Upper lobe of right lung (tissue), 1 donor: ENCODE measurements around the gene HDLBP. TPM values are rescaled to one million over a fixed set of nuclear protein-coding genes. Genes with fewer than 3 reads are reported as not detected.

Experiments
- ATAC-seq: fragments of 200-7000 bp; cut with Tn5 transposase; one replicate; pipeline ENCODE4 v1.9.1; 2020; ENCODE audit warnings: mild to moderate bottlenecking, moderate library complexity
- DNase-seq: peaks from one replicate; pipeline ENCODE4 v3.0.0-alpha.2; 2020
- H3K27ac ChIP-seq: fragments of 200-600 bp; one replicate; pipeline ENCODE4 v1.8.0; 2022
- H3K27me3 ChIP-seq: fragments of 200-600 bp; one replicate; pipeline ENCODE4 v1.8.0; 2022; ENCODE audit warnings: mild to moderate bottlenecking
- H3K36me3 ChIP-seq: fragments of 200-600 bp; one replicate; pipeline ENCODE4 v1.8.0; 2022
- H3K4me1 ChIP-seq: fragments of 200-600 bp; one replicate; pipeline ENCODE4 v1.8.0; 2022
- H3K4me3 ChIP-seq: fragments of 200-600 bp; one replicate; pipeline ENCODE4 v1.8.0; 2022; ENCODE audit warnings: mild to moderate bottlenecking
- H3K9me3 ChIP-seq: fragments of 200-600 bp; one replicate; pipeline ENCODE4 v1.8.0; 2022
- intact Hi-C: fragments of 100-400 bp; cut with DNase I; formaldehyde crosslinking; loops from one replicate; pipeline ENCODE4 v1.11.0; 2022
- total RNA-seq: library from RNA; stranded (reverse); fragmentation: NEBNext Ultra II Directional; extraction: Animal tissue kit (Norgen Biotek cat#: 25700); gene quantifications from one replicate; pipeline ENCODE4 v1.2.1, GENCODE V29; 2021
- TF ChIP-seq, protein P1 (sequence below): fragments of 200-600 bp; IDR thresholded peaks from one replicate; pipeline ENCODE4 v1.8.0; 2022; ENCODE audit warnings: antibody characterized with exemption
- donor health status: DM: no; HTN: yes; CAD: no; lungs with severe emphysema.

Gene HDLBP
- total RNA-seq, 1 donor from 2014 or later, result 444 TPM

DNA sequence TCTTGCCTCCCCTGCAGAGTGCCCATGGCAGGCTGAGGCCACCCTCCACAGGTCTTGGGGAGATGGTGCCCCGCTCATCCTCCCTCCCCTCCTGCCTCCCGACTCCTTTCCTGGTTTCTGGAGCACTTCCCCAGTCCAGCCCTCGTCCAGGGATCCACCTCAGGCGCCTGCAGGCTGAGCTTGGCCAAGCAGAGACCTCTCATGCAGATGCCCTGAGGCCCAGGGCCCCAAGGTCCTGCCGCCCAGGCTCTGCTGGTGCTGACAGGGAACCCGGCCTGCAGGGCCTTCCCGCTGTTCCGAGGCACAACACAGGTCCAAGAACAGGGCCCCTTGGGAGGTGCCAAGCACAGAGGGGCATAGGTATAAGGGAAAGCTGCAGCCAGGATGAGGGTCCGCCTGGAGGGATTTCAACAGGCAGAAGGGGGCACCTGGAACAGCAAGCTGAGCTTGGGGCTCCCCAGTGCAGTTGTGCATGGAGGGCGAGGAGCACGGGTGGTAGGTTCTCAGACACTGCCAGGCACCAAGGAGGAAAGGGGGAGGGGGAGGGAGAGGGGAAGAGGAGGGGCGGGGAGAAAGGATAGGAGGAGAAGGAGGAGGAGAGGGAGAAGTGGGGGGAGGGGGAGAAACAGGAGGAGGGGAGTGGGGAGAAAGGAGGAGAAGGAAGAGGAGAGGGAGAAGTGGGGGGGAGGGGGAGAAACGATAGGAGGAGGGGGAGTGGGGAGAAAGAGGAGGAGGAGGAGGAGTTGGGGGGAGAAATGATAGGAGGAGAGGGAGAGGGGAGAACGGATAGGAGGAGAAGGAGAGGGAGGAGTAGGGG, 128.2 kb downstream of the HDLBP start:
- no peak overlapping the region for H3K4me3 ChIP-seq
- TF ChIP-seq, protein P1, sequence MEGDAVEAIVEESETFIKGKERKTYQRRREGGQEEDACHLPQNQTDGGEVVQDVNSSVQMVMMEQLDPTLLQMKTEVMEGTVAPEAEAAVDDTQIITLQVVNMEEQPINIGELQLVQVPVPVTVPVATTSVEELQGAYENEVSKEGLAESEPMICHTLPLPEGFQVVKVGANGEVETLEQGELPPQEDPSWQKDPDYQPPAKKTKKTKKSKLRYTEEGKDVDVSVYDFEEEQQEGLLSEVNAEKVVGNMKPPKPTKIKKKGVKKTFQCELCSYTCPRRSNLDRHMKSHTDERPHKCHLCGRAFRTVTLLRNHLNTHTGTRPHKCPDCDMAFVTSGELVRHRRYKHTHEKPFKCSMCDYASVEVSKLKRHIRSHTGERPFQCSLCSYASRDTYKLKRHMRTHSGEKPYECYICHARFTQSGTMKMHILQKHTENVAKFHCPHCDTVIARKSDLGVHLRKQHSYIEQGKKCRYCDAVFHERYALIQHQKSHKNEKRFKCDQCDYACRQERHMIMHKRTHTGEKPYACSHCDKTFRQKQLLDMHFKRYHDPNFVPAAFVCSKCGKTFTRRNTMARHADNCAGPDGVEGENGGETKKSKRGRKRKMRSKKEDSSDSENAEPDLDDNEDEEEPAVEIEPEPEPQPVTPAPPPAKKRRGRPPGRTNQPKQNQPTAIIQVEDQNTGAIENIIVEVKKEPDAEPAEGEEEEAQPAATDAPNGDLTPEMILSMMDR, result no peak
- peak; percentile 62 for DNase-seq

DNA sequence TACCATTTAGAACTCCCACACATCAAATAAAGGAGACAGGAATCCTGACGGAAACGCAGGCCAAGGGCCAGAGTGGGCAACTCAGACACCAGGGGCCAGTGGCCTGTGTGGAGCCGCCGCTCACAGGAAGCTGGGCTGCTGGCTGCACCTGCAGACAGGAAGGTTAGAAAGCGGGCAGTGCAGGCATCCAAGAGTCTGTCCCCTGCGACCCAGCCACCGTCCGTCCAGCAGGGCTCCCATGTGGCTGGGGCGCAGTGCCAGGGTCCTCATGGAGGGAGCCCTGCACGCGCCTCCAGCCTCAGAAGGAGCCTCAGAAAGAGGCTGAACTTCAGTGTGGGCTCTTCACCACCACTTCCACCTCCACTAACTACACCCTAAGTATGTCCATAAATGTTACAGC, 129.5 kb downstream of the HDLBP start:
- no peak for DNase-seq
- TF ChIP-seq, protein P1, result no peak

More for the DNA sequence above, 128.2 kb downstream of the HDLBP start:
- Histone ChIP-seq H3K27ac (no peak overlapping the region), H3K36me3 (peaks cover 18% of the 10 kb centered on the region), H3K9me3 (no peaks in the 10 kb centered on the region), H3K27me3 (no peaks in the 10 kb centered on the region), H3K4me1 (no peaks in the 10 kb centered on the region)
- intact Hi-C loops, result no loop called here
- no peak for ATAC-seq

DNA sequence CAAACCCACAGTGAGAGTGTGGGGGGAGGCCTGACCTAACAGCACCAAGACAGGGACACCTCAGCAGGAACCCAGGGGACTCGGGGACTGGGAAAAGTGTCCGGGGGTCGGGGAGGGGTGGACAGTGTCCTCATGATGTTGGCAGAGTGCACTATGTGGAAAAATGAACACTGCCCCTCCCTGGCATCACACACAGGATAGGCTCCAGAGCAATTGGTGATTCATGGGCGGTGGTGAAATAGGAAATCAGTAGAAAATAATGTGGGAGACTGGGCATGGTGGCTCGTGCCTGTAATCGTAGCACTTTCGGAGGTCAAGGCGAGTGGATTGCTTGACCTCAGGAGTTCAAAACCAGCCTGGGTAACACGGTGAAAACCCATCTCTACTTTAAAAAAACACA, 130.6 kb downstream of the HDLBP start:
- Histone ChIP-seq H3K36me3 (peaks cover 20% of the 10 kb centered on the region), H3K9me3 (no peaks in the 10 kb centered on the region), H3K27ac (no peak overlapping the region), H3K27me3 (no peaks in the 10 kb centered on the region), H3K4me3 (no peak overlapping the region), H3K4me1 (no peaks in the 10 kb centered on the region)
- intact Hi-C loops, result no loop called here
- no peak for DNase-seq
- no peak for ATAC-seq
- TF ChIP-seq, protein P1, result no peak

More for the DNA sequence above, 129.5 kb downstream of the HDLBP start:
- ATAC-seq, result no peak
- intact Hi-C loops, result no loop called here
- Histone ChIP-seq H3K27ac (no peak overlapping the region), H3K4me3 (no peak overlapping the region), H3K36me3 (peaks cover 18% of the 10 kb centered on the region), H3K4me1 (no peaks in the 10 kb centered on the region), H3K27me3 (no peaks in the 10 kb centered on the region), H3K9me3 (no peaks in the 10 kb centered on the region)

DNA sequence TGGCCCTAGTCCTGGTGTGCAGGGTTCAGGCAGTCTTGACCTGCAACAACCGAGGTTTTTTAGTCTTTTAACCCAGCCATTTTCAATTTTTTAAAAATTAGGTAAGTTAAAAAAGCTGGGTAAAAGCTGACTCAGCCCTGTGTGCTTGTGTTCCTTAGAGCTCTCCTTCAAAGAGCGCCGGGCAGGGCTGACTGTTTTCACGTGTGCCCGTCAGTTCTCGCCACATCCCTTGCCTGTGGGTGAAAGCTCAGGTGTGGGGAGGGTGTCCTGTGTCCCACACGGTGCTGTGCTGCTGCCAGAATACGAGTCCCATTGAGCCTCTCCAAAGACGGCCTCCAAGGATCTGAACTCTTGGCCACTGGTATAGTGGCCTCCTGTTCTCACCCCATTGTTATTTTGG, 132.3 kb downstream of the HDLBP start:
- no peak overlapping the region for H3K4me3 ChIP-seq
- H3K4me1 ChIP-seq, result no peaks in the 10 kb centered on the region
- DNase-seq (no peak), ATAC-seq (no peak)
- peaks cover 30% of the 10 kb centered on the region for H3K36me3 ChIP-seq
- TF ChIP-seq, protein P1, result no peak
- no peaks in the 10 kb centered on the region for H3K27me3 ChIP-seq
- intact Hi-C loops, result no loop called here
- no peak overlapping the region for H3K27ac ChIP-seq
- no peaks in the 10 kb centered on the region for H3K9me3 ChIP-seq

DNA sequence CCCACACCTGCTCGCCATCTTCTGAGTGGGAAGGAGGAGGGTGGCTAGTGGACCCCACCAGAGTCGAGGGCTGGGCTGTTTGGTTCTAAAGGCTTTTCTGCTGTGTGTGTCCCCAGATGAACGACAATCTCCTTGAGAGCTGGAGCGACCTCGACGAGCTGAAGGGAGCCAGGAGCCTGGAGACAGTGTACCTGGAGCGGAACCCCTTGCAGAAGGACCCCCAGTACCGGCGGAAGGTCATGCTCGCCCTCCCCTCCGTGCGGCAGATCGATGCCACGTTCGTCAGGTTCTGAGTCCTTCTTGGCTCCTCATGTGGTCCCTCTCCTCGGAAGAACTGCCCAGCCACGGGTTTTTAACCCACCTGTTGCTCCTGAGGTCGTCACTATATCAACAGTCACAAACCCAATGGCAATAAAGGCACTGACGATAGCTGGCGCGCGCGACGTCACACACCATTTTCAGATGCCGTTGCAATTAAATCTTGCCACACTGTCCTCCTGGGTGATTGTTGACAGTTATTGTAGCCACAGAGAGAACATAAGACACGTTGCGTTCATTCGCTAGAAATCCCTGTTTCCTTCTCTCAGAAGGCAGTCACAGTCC, 132.8 kb downstream of the HDLBP start:
- Histone ChIP-seq H3K4me3 (no peak overlapping the region), H3K27me3 (no peaks in the 10 kb centered on the region), H3K36me3 (peaks cover 36% of the 10 kb centered on the region), H3K27ac (no peak overlapping the region), H3K9me3 (no peaks in the 10 kb centered on the region), H3K4me1 (no peaks in the 10 kb centered on the region)
- intact Hi-C loops, result no loop called here
- DNase-seq (no peak), ATAC-seq (no peak)
- TF ChIP-seq, protein P1, result no peak
